ENCODE results near the gene ING3.

ING3 gene

DNA sequence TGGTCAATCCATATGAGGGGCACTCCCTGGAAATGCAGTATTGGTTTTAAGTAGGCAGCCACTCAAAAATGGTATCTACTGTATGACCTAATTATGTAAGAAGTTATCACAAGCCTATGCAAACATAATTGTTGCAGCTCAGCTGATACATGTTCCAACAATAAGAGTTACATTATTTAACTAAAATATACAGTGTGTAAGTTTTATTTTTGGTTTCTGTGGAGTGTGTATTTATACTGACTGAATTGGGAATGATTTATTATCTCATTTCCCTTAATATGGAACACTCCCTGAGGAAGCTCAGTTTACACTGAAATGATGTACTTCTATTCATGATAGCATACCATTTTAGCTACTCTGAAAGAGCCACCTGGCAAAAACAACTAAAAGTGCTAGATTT lies 2.6 kb upstream of the ING3 start:
- no peak overlapping the region for H2AFZ ChIP-seq (ENCODE audit: low read length)
- no peaks in the 10 kb centered on the region for H3F3A ChIP-seq (ENCODE audit: low read depth)
- TF ChIP-seq EZH2phosphoT487 (IDR thresholded peaks at IDR 0.05; ENCODE audit: borderline replicate concordance): no peak
- TF ChIP-seq, protein P1, sequence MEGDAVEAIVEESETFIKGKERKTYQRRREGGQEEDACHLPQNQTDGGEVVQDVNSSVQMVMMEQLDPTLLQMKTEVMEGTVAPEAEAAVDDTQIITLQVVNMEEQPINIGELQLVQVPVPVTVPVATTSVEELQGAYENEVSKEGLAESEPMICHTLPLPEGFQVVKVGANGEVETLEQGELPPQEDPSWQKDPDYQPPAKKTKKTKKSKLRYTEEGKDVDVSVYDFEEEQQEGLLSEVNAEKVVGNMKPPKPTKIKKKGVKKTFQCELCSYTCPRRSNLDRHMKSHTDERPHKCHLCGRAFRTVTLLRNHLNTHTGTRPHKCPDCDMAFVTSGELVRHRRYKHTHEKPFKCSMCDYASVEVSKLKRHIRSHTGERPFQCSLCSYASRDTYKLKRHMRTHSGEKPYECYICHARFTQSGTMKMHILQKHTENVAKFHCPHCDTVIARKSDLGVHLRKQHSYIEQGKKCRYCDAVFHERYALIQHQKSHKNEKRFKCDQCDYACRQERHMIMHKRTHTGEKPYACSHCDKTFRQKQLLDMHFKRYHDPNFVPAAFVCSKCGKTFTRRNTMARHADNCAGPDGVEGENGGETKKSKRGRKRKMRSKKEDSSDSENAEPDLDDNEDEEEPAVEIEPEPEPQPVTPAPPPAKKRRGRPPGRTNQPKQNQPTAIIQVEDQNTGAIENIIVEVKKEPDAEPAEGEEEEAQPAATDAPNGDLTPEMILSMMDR (conservative IDR thresholded peaks at IDR 0.05; ENCODE audit: low read length): no peak
- H4K20me1 ChIP-seq (ENCODE audit: insufficient read depth, low read length, poor library complexity, severe bottlenecking): peaks cover 18% of the 10 kb centered on the region
- H3K4me3 ChIP-seq (ENCODE audit: low read length, poor library complexity, severe bottlenecking): no peak overlapping the region
- H3K9ac ChIP-seq (ENCODE audit: low read depth, low read length, poor library complexity, severe bottlenecking): no peak overlapping the region
- no peaks in the 10 kb centered on the region for H3K36me3 ChIP-seq (ENCODE audit: insufficient read depth, low read length)
- H3K4me2 ChIP-seq (ENCODE audit: low read depth, low read length, poor library complexity, severe bottlenecking): no peak overlapping the region
- H3K9me2 ChIP-seq (replicated peaks; ENCODE audit: low read depth, low read length): no peaks in the 10 kb centered on the region
- no peaks in the 10 kb centered on the region for H3K9me3 ChIP-seq (ENCODE audit: insufficient read depth, low read depth, low read length)
- H3K4me1 ChIP-seq (ENCODE audit: insufficient read depth, low read length, poor library complexity, severe bottlenecking): peaks cover 25% of the 10 kb centered on the region
- H3K27me3 ChIP-seq (ENCODE audit: insufficient read depth, low read length, poor library complexity, severe bottlenecking): no peaks in the 10 kb centered on the region
- H3K79me2 ChIP-seq (ENCODE audit: insufficient read depth, low read length): peaks cover 28% of the 10 kb centered on the region

DNA sequence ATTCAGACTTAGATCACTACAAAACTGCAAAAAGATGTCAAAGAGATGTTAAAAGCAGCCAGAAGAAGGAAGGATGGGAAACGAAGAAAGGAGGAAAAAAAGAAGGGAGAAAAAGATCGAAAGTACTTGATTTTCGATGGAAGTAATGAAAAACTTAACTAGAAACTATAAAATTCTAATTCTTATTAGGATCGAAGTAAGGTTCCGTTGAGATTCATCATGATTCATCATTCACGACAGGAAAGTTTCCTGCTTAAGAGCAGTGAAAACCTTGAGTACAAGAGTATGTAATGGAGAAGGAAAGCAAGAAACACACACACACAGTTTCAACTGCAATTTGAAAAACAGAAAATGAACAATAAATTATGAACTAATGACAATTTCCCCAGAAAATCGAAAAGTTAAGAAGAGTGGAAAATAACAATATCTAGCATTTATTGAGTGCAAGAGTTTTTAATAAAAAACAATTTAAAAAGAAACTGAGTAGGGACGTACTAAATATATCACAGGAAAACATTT lies 1.1 kb upstream of the ING3 start:
- Histone ChIP-seq H3K9ac (ENCODE audit: low read depth, low read length, poor library complexity, severe bottlenecking) (peak overlapping the region; percentile 89), H3K4me1 (ENCODE audit: insufficient read depth, low read length, poor library complexity, severe bottlenecking) (peaks cover 35% of the 10 kb centered on the region), H3K4me2 (ENCODE audit: low read depth, low read length, poor library complexity, severe bottlenecking) (peak overlapping the region; percentile 90), H3K79me2 (ENCODE audit: insufficient read depth, low read length) (peaks cover 43% of the 10 kb centered on the region), H3K4me3 (ENCODE audit: low read length, poor library complexity, severe bottlenecking) (peak overlapping the region; percentile 95), H3K36me3 (ENCODE audit: insufficient read depth, low read length) (peaks cover 8% of the 10 kb centered on the region), H3F3A (ENCODE audit: low read depth) (no peaks in the 10 kb centered on the region), H3K9me2 (replicated peaks; ENCODE audit: low read depth, low read length) (no peaks in the 10 kb centered on the region), H2AFZ (ENCODE audit: low read length) (peak overlapping the region; percentile 95), H3K9me3 (ENCODE audit: insufficient read depth, low read depth, low read length) (no peaks in the 10 kb centered on the region), H3K27me3 (ENCODE audit: insufficient read depth, low read length, poor library complexity, severe bottlenecking) (no peaks in the 10 kb centered on the region), H4K20me1 (ENCODE audit: insufficient read depth, low read length, poor library complexity, severe bottlenecking) (peaks cover 25% of the 10 kb centered on the region)
- TF ChIP-seq EZH2phosphoT487 (IDR thresholded peaks at IDR 0.05; ENCODE audit: borderline replicate concordance): no peak
- TF ChIP-seq, protein P1 (conservative IDR thresholded peaks at IDR 0.05; ENCODE audit: low read length): no peak

DNA sequence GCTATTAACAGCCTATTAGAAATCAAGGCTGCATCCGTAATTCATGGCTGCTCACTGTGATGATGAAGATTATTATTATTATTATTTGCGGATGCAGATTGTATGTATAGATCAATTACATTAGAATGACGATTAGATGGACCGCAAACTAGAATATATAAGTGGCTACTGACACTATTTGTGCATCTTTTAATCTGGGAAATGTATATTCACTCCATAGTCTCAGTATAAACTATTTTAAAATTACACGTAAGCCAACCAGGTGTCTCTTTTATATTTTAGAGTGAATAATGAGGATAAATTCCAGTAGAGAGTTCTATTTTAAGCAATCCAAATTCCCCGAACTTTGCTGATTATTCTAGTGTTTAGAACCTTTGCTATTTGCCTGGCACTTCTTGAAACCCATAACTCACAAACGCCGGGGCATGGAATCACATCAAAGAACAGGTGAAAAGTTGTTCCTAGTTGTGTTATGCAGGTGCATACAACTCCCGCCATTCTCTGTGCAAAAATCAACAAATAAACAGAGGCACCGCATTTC lies 509 bp upstream of the ING3 start:
- Histone ChIP-seq H2AFZ (ENCODE audit: low read length) (peak overlapping the region; percentile 95), H3K27me3 (ENCODE audit: insufficient read depth, low read length, poor library complexity, severe bottlenecking) (no peaks in the 10 kb centered on the region), H3K4me2 (ENCODE audit: low read depth, low read length, poor library complexity, severe bottlenecking) (peak overlapping the region; percentile 90), H3K9me3 (ENCODE audit: insufficient read depth, low read depth, low read length) (no peaks in the 10 kb centered on the region), H4K20me1 (ENCODE audit: insufficient read depth, low read length, poor library complexity, severe bottlenecking) (peaks cover 25% of the 10 kb centered on the region), H3K4me3 (ENCODE audit: low read length, poor library complexity, severe bottlenecking) (peak overlapping the region; percentile 95), H3K9ac (ENCODE audit: low read depth, low read length, poor library complexity, severe bottlenecking) (peak overlapping the region; percentile 89), H3K4me1 (ENCODE audit: insufficient read depth, low read length, poor library complexity, severe bottlenecking) (peaks cover 41% of the 10 kb centered on the region), H3K79me2 (ENCODE audit: insufficient read depth, low read length) (peaks cover 48% of the 10 kb centered on the region), H3K9me2 (replicated peaks; ENCODE audit: low read depth, low read length) (no peaks in the 10 kb centered on the region), H3K36me3 (ENCODE audit: insufficient read depth, low read length) (peaks cover 12% of the 10 kb centered on the region), H3F3A (ENCODE audit: low read depth) (no peaks in the 10 kb centered on the region)
- no peak for TF ChIP-seq EZH2phosphoT487 (IDR thresholded peaks at IDR 0.05; ENCODE audit: borderline replicate concordance)
- TF ChIP-seq, protein P1 (conservative IDR thresholded peaks at IDR 0.05; ENCODE audit: low read length): no peak

Measured in Loucy (cell line).